SK-N-SH (cell line): Measurements from ENCODE around the gene RAPGEF4.

Experiments used
- CTCF ChIP-seq: fragments of 200-600 bp; sonication (generic); IDR thresholded peaks from 2 replicates; pipeline ENCODE4 v1.6.1; 2017; ENCODE audit warnings: antibody characterized with exemption, mild to moderate bottlenecking, moderate library complexity
- EP300 ChIP-seq, 2 experiments: IDR thresholded peaks; 2 replicates each; pipeline versions ENCODE4 v1.4.0 to v1.6.1; 2012; ENCODE audit warnings: borderline replicate concordance in 1 of 2, low read depth in 1 of 2, low read length in 1 of 2
- EZH2phosphoT487 ChIP-seq: fragments of 200-600 bp; sonication (generic); IDR thresholded peaks from 2 replicates; pipeline ENCODE4 v1.6.1; 2017; ENCODE audit warnings: low read depth, mixed run types, mild to moderate bottlenecking, antibody characterized with exemption, moderate library complexity, borderline replicate concordance
- FOXM1 ChIP-seq: IDR thresholded peaks from 2 replicates; pipeline ENCODE4 v1.4.0; 2012; ENCODE audit warnings: low read depth, mild to moderate bottlenecking
- GABPA ChIP-seq: IDR thresholded peaks from 2 replicates; pipeline ENCODE4 v1.4.0; 2012; ENCODE audit warnings: low read depth, mild to moderate bottlenecking
- MAX ChIP-seq: IDR thresholded peaks from 2 replicates; pipeline ENCODE4 v1.4.0; 2012; ENCODE audit warnings: low read depth
- MEF2A ChIP-seq: IDR thresholded peaks from 2 replicates; pipeline ENCODE4 v1.4.0; 2012; ENCODE audit warnings: low read depth, borderline replicate concordance
- RFX5 ChIP-seq: IDR thresholded peaks from 2 replicates; pipeline ENCODE4 v1.6.1; 2012; ENCODE audit warnings: mild to moderate bottlenecking, improper control_type of control experiment, low read length
- TAF1 ChIP-seq: IDR thresholded peaks from 2 replicates; pipeline ENCODE4 v1.6.1; 2012; ENCODE audit warnings: low read depth, mild to moderate bottlenecking, low read length, moderate library complexity, borderline replicate concordance

GRCh38 chr2:173019755-173020154, 284.1 kb downstream of the RAPGEF4 start:
- TF ChIP-seq CTCF = no peak
- TF ChIP-seq EP300 (IDR thresholded peaks at IDR 0.05; ENCODE audit: borderline replicate concordance in 1 of 2, low read depth in 1 of 2, low read length in 1 of 2) = no peak
- TF ChIP-seq TAF1 = no peak
- no peak for TF ChIP-seq GABPA
- no peak for TF ChIP-seq MAX
- TF ChIP-seq MEF2A = no peak
- TF ChIP-seq FOXM1 = no peak
- no peak for TF ChIP-seq RFX5
- TF ChIP-seq EZH2phosphoT487 = no peak
